SK-N-SH (cell line): Measurements from ENCODE around the gene KLK11.

Experiments used
- CTCF ChIP-seq: fragments of 200-600 bp; sonication (generic); IDR thresholded peaks from 2 replicates; pipeline ENCODE4 v1.6.1; 2017; ENCODE audit warnings: antibody characterized with exemption, mild to moderate bottlenecking, moderate library complexity
- EP300 ChIP-seq, 2 experiments: IDR thresholded peaks; 2 replicates each; pipeline versions ENCODE4 v1.4.0 to v1.6.1; 2012; ENCODE audit warnings: borderline replicate concordance in 1 of 2, low read depth in 1 of 2, low read length in 1 of 2
- EZH2phosphoT487 ChIP-seq: fragments of 200-600 bp; sonication (generic); IDR thresholded peaks from 2 replicates; pipeline ENCODE4 v1.6.1; 2017; ENCODE audit warnings: low read depth, mixed run types, mild to moderate bottlenecking, antibody characterized with exemption, moderate library complexity, borderline replicate concordance
- GABPA ChIP-seq: IDR thresholded peaks from 2 replicates; pipeline ENCODE4 v1.4.0; 2012; ENCODE audit warnings: low read depth, mild to moderate bottlenecking
- MAX ChIP-seq: IDR thresholded peaks from 2 replicates; pipeline ENCODE4 v1.4.0; 2012; ENCODE audit warnings: low read depth
- REST ChIP-seq: IDR thresholded peaks from 2 replicates; pipeline ENCODE4 v1.6.1; 2012; ENCODE audit warnings: mild to moderate bottlenecking, low read depth, low read length, moderate library complexity
- SMC3 ChIP-seq: IDR thresholded peaks from 2 replicates; pipeline ENCODE4 v1.6.1; 2012; ENCODE audit warnings: low read depth, low read length, improper control_type of control experiment
- TCF12 ChIP-seq: IDR thresholded peaks from 2 replicates; pipeline ENCODE4 v1.4.0; 2012
- TEAD4 ChIP-seq: IDR thresholded peaks from 2 replicates; pipeline ENCODE4 v1.4.0; 2012; ENCODE audit warnings: mild to moderate bottlenecking, borderline replicate concordance; ENCODE audit not compliant: insufficient read depth

- TF ChIP-seq CTCF: no peak
- TF ChIP-seq GABPA: no peak
- no peak for TF ChIP-seq SMC3
- TF ChIP-seq TCF12: no peak
- TF ChIP-seq REST: no peak
- no peak for TF ChIP-seq EP300 (IDR thresholded peaks at IDR 0.05; ENCODE audit: borderline replicate concordance in 1 of 2, low read depth in 1 of 2, low read length in 1 of 2)
- TF ChIP-seq TEAD4: no peak
- TF ChIP-seq MAX: no peak
- no peak for TF ChIP-seq EZH2phosphoT487
Observed at GRCh38 chr19:51031880-51032225, 5.4 kb upstream of the KLK11 start.
